8988T (cell line): Measurements from ENCODE around the gene E2F7.
A peak's percentile ranks its signal among the peaks of the same experiment; 100 is the strongest.

Experiments used
- DNase-seq: peaks from one replicate; pipeline ENCODE4 v3.0.0; 2011

Gene E2F7

DNA sequence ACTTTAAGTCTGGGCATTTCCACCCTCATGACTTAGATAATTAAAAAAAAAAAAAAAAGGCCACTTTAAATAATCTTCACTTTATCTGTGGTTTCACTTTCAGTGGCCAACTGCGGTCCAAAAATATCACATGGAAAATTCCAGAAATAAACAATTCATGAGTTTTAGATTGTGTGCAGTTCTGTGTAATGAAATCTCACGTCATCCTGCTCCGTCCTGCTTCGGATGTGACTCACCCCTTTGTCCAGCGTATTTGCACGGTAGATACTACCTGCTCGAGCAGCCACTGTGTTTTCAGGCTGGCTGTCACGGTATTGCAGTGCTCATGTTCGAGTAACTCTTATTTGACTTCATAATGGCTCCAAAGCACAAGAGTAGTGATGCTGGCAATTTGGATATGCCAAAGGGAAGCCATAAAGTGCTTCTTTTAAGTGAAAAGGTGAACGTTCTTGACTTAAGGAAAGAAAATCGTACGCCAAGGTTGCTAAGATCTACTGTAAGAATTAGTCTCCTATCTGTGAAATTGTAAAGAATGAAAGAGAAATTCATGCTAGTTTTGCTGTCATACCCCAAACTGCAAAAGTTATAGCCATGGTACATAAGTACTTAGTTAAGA, 2.4 kb downstream of the E2F7 start:
- DNase-seq, result peak; percentile 38

DNA sequence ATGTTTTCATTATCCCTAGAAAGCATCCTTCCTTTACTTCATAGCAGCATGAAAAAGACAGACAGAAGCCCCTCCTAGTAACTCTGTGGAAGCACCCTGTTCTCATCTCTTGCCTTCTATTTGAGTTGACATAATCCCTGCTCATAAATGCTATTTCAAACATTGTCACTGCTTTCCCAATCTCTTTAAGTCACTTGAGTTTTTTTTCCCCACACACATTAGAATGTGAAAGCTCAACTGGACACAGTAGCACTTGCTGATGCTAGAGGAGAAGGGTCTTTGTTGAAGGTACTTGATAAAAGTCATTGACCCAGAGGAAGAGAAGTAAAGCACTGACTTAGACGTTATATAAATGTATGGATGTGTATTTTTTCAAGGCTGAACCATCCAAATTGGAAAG, 3.0 kb downstream of the E2F7 start:
- no peak for DNase-seq

DNA sequence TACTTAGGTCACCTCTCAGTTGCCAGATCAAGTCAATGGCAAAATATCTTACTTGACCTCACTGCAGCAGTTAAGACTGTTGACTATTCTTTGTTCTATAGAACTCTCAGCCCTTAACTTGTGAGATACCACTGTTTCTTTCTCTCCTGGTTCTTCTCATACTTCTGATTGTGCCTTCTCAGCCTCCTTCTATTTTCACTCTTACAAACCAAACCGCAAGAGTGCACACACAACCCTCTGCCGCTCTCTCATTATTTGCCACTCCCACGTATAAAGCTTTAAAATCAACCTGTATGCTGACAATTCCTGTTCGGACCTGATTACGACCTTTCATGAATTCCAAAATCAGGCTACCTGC, 4.5 kb downstream of the E2F7 start:
- DNase-seq, result no peak

DNA sequence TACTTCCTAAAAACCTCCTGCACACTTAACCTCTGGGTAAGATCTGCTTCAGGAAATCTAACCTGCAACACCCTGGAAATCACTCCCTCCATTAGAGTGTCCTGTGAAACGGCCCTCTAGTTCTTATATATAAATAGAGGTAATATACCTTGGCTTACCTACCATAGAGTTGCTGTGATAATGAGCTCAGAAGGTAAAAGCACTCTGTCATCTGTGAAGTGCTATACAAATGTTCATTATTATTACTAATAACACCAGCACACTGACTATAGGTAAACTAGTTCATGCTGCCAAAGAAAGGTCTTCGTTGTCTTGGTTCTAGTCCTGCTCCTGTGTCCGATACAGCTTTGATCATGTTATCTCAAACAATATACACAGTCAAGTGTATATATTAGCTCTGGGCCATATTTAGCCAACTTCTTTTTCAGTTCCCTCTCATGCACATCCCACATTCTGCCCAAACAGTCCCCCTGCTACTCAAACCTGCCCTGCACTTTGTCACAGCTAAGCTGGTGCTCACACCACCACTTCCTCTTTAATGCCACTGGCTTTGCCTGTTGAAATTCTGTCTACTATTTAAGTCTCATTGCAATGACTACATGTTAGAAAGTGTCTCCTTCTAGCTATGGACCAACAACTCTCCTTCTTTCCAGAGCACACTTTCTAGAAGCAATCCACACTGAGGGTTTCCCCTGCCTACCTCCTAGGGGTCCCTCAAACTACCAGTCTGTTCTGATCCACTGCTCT, 5.1 kb downstream of the E2F7 start:
- no peak for DNase-seq

DNA sequence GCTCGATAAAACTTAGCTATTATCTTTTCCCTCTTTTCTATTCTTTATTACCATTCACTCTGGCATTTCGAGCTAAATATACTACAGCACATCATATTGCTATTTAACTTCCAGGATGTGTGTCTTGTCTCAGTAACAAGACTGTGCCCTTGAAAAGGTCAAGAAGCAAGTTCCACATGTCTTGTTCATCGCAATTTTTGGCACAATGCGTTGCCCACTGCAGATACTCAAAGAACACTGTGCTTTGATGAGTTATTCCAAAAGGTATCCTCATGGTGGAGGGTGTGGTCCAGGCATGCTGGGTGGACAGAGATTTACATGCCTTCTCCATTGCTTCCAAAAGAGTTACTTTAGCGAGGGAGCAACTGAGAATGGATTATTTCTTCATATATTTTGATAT, 6.6 kb downstream of the E2F7 start:
- DNase-seq, result no peak

DNA sequence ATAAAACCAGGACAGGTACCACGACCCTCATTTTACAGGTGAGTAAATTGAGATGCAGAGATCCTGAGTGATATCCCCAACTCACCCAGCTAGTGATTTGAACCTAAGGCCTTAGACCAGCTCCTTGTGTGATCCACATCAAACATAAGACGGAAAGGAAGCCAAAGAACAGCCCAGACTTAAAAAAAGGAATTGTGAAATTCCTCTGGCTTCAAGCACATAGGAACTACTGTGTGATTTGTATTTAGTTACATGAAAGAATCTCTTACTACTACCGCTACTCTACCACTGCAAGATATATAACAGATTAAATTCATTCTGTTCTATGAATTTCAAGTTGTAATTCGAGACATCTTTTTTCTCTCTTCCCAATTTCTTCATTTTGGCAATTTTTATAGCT, 10.5 kb downstream of the E2F7 start:
- DNase-seq, result no peak

DNA sequence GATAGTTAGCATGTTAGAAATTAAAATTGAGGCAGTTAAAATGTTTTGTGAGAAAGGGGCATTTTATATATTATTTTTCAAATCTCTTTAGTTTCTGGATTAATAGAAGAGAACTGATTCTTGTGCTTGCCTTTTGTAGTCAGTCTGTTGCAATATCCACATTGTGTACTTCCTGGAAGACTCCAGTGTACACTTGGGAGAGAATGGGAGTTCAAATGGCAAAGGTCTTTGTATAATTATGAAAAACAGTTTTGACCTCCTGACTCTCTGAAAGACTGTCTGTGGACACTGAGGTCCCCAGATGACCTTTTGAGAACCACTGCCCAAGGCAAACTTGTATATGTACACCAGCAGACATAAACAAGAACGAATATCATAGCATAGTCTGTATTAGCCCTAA, 12.1 kb downstream of the E2F7 start:
- DNase-seq, result no peak

DNA sequence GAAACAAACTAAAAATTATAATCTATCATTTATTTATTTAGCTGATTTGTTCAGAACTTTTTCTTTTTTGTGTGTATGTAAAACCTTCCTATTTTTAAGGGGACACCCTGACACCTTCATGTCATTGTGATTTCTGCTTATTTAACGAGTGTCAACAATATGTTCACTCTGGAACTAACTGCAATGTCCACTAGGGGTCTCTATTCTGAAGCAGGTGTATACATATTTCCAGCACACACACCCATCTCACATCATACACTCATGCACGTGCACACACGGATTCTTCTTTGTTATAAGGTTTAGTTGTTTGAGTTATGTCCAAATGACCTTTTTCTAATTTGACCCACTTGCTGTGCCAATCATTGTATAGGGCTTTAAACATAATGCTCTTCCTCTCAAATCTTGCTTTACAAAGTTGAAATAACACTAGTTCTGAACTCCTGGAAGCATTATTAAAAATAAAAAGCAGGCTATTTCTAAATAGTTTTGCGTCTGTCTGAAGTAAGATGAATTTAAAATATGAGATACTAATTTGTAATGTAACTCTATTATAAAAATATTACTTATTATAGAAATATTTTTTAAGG, 15.5 kb downstream of the E2F7 start:
- no peak for DNase-seq

DNA sequence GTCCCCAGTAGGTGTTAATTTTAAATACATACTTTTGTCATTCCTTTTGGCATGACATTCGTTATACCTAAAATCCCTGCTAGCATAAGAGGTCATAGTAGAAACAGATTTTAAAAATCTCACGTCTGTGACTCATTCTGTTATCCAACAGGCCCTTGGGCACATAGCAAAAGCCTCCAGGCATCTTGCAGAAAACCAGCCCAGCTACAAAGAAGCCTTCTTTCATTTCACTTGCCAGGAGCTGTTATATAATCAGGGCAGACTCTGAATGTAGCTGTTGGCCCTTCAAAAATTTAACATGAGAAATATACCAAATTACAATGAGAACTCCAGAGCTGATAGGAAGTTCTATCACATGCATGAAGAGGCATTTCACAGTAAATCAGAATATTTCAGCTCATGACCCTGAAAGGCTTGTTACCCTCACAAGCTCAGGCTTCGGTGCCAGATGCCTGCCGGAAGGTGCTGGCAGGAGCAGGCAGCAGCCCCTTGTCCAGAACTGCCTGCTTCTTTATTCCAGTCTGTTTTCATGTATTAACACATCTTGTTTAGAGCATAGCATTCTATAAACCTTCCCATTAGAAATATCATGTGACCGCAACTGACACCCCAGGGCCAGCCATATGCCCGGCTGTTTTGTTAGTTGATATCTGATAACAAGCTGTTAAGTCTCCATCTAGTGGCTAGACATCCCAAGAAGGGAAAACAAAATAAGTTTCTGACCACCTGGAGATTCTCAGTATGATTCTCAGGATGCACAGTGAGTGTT, 17.8 kb downstream of the E2F7 start:
- no peak for DNase-seq

DNA sequence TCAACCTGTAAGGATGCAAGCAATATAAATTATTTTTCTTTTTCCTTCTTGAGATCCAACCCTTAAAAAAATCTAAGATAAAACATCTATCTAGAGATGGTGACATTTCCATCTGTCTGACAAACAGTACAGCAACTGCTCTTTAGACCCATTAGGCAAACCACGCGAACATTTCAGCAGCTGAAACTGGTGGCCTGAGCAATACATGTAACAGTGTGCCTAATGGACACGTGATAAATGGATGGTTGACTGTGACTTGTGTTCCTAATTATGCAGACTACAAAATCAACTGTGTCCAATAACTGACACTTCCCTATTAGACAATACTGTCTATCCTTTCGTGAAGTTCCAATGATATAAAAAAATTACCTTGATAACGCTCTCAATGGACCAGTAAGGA, 18.9 kb downstream of the E2F7 start:
- DNase-seq, result no peak

DNA sequence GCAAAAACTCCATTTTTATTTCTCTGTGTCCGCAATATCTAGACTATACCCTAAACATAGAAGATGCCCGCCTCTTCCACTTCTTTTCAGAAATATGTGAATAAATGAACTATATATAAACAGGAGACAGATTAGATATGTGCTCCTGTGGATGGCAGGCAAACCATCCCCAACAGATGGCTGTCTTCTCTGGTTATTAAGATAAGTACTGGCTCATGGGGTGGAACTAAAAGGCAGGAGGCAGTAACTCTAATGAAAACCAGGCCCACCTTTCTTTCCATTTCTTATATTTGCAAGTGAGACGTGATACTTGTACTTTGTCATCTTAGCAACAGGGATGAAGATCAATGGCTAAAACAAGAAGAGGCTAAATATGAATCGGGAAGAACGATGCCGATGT, 20.2 kb downstream of the E2F7 start:
- no peak for DNase-seq

DNA sequence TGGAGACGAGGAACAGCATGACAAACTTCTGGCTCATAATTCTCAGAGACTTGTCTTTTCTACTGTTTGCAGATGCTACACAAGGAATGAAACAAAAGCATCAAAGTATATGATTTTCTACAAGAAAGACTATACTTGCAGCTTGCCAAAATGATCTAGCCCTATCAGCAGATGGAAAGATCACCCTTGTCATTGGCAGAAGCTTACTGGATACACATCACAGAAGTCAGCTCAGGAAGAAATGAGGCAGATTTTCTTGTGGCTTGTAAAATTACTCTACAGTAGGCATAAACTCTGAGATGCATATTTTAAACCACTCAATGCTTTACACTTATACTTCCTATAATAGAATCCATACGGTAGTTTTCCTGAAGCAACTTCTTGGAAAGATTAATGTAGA, 20.6 kb downstream of the E2F7 start:
- no peak for DNase-seq

DNA sequence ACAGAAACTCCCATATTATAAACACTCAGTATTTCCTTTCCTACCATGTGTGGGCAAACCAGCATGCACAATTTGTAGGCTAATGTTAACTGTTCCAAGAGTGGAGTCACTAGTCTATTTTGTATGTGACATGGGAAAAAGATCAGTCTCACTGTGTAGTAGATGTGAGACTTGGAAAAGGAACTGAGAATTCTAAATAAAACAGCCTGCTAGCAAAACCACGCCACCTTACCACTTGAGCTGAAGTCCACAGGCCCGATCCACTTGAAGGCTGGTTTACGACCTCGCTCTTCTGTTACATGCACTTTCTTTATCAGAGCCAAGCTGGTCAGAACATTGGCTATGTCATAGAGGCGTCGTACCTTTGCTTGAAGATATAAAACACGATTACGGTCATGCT, 22.5 kb downstream of the E2F7 start:
- no peak for DNase-seq

DNA sequence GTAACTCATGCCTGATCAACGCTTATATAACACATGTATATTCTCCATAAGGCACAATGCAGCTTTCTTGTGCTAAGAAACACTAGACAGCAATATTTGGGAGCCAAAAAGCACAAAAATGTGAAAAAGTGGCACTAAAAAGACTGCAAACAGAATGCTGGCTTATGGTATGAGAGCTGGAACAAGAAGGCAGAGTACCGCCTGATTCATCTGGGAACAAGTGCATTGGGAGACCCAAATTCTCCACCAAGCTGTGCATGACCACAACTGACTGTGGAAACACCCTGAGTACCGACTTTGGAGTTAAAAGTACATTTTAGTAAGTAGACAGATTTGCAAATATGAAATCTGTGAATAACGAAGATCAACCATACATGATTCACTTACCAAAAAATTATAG, 25.1 kb downstream of the E2F7 start:
- no peak for DNase-seq

DNA sequence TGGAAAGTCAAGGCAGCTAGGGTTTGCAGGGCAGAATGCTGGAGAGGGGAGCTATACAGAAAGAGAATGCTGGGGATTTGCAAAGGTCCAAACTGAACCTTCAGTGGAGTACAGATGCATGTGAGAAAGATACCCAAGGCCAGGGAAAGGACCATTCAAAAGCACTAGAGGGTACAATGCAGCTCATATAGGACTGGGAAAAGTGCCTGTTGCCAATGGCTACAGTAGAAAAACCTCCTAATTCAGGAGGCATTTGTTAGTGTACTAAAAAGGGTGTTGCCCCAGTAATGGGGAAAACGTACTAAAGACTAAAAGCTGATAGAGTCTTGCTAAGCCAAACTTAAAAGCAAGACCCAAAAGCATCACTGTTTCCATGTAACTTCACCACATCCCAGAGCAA, 30.1 kb downstream of the E2F7 start:
- no peak for DNase-seq

DNA sequence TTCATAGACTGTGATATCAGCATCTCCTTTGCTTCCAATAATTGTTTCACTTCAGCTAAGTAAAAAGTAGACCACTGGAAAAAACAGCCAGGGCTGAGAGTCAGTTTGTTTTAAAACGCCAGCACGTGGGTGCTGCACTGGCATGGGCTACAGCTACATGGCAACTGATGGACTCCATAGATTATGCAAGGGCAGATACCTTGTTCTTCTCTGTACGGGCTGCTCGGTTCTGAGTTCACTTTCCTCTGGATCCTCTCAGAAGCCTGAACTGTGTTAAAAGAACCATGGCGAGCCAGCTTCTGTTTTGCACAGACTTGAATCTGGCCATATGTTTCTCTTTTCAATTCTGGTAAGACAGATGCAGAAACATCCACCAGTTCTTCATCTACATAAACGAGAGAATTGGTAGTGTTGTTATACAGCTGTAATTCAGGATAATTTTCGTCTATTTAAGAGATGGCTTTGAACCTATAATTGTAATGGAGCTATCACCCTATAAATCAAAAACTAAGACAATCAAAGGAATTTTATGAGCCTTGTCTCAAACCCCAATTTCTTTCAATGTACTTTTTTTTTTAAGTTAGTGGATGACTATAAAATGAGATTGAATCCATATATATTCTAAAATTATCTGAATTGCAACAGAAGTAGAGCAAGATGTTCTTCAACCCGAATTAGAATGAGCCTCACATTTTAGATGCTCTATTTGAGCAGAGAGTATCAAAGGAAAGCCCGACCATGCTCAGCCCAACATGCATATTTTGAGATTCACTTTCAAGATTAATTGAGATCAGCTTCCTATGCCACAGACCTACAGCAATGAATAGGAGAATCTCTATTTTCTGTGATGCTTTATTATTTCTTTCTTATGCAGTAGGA, 31.5 kb downstream of the E2F7 start:
- DNase-seq, result no peak

DNA sequence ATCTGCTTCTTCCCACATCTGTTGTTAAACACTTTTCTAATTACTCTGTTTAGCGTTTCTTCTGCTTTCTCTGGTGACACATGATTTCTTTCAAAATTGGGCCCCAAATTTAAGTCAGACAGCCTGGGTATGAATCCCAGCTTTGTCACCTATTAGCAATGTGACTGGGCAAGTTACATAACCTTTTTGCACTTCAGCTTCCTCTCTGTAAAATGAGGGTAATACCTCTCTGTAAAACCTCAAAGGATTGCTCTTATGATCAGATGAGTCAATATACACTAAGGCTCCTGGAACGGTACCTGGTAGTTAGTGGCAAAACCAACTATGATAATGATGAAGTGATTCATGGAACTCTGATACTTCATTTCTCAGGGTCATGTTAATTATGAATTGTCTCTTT, 33.0 kb downstream of the E2F7 start:
- DNase-seq, result no peak

DNA sequence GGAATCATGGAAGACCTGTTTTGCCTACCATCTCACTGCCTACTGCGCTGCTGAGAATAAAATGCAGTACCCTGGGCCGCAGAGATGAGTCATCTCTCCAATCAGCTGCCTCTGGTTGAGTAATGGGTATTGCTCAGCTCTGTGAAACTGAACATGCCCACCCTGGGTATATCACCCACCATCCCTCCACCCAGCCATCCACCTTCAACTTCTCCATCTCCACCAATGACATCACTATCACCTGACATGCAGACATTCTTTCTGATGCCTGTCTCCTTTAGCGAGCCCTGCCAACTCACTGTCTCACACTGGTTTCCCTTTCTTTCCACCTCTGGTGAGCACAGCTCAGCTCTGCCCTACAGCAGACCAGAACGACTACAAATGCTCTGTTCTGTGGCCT, 33.6 kb downstream of the E2F7 start:
- no peak for DNase-seq

DNA sequence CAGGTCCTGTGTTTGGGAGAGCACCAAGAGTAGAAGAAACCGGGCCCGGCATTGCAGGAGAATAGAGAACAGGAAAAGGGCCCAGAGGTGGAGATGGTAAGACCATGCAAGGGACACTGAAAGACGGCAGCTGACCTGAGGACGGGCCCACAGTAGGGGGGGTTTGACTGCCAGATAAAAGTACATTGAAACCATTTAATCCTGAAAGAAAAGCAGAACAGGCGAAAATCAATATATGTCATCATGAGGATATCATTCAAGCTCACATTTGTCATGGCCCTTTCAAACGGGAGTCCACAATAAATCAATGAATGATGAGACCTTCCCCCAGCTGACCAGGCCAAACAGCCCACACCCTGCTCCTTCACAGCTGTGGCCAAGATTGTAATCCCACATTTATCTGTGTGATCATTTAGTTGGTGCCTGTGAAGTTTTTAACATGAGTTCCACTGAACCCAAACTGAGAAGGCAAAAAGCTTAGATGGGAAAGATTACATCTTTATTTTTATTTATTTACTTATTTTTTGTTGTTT, 39.5 kb downstream of the E2F7 start:
- no peak for DNase-seq

DNA sequence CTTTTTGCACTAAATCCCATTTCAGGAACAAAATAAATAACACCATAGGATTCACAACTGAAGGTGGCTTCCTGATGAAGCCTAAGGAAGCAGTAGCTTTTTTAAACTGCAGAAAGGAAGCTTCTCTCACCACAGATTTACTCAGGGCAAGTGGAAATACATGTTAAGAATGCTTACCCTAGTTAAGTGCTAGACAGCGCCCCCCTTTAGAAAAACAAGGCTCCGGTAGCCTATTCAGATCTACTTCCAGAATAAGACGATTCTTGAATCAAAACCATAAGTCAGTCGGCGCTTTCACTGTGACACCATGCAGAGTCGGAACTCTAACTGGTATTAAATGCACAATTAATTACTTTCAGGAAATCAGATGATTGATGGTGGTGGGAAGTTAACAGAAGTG, 41.9 kb downstream of the E2F7 start:
- no peak for DNase-seq

DNA sequence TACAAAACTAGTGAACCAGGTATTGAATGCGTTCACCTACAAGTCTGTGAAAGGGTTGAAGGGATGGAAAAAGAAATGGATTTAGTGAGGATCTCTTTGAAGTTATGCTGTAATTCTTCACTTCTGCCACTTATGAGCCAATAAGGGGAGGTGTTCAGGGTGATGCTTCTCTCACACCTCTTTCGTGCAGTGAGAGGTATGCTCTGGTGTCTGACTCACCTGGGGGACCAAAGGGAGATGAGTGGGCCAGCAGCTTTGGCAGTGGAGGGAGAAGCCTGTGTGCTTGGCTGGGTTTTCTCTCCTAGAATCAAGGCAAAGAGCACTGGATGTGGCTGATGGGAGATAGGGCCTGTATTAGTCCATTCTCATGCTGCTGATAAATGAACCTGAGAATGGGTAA, 45.4 kb downstream of the E2F7 start:
- no peak for DNase-seq

DNA sequence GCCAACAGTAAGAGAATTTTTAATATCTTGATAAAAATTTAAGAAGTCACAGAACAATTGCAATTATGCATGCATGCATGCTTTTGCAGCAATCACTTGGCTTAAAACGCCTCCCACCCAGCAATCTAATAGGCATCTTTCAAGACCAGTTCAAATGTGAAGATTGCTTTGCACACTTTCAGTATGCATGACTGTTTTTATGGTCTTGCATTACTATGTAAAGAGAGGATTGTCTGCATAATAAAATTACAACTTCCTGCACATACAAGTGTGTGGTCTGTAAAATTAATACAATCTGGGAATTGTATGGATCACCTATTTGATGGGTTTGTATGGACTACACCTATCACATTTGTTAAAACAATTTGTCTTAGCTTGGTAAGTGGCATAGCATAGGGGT, 48.8 kb downstream of the E2F7 start:
- no peak for DNase-seq

DNA sequence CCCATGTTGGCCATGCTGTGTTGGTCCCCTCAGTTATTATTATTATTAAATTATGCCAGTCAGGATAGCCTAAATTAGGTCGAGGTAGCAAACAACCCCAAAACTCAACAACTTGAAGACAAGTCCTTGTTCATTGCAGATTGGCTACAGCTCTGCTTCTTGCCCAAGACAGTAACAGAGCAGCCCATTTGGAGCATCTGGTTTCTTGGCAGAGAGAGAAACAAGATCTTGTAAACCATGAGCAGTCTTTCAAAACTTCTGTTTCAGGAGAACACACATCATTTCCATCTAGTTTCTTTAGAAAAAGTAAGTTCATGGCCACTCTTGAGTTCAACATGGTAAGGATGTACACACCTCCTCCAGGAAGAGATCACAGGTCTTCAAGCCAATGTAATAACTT, 52.3 kb downstream of the E2F7 start:
- DNase-seq, result no peak
